IPS-20b (cell line): ENCODE data around the gene IGFBP7.

ENCODE experiments used
- H3K27ac ChIP-seq: one replicate; pipeline ENCODE4 v1.5.1; 2013; ENCODE audit warnings: low read length
- H3K27me3 ChIP-seq: 2 replicates; pipeline ENCODE4 v1.6.1; 2013; ENCODE audit warnings: mild to moderate bottlenecking, low read length, inconsistent platforms; ENCODE audit not compliant: insufficient read depth
- H3K36me3 ChIP-seq: 2 replicates; pipeline ENCODE4 v1.6.1; 2013; ENCODE audit warnings: low read depth, mild to moderate bottlenecking, inconsistent platforms, low read length, moderate library complexity; ENCODE audit not compliant: insufficient read depth
- H3K4me1 ChIP-seq: 2 replicates; pipeline ENCODE4 v1.6.1; 2013; ENCODE audit warnings: mild to moderate bottlenecking, control low read depth, inconsistent platforms, low read length, moderate library complexity; ENCODE audit not compliant: insufficient read depth
- H3K4me3 ChIP-seq: 2 replicates; pipeline ENCODE4 v1.5.1; 2013; ENCODE audit warnings: mild to moderate bottlenecking, low read length, inconsistent platforms
- H3K9ac ChIP-seq: 2 replicates; pipeline ENCODE4 v1.6.1; 2013; ENCODE audit warnings: low read depth, mild to moderate bottlenecking, inconsistent platforms, low read length, moderate library complexity
- H3K9me3 ChIP-seq: 2 replicates; pipeline ENCODE4 v1.6.1; 2013; ENCODE audit warnings: mild to moderate bottlenecking, low read depth, low read length, inconsistent platforms; ENCODE audit not compliant: insufficient read depth

IGFBP7 gene

DNA sequence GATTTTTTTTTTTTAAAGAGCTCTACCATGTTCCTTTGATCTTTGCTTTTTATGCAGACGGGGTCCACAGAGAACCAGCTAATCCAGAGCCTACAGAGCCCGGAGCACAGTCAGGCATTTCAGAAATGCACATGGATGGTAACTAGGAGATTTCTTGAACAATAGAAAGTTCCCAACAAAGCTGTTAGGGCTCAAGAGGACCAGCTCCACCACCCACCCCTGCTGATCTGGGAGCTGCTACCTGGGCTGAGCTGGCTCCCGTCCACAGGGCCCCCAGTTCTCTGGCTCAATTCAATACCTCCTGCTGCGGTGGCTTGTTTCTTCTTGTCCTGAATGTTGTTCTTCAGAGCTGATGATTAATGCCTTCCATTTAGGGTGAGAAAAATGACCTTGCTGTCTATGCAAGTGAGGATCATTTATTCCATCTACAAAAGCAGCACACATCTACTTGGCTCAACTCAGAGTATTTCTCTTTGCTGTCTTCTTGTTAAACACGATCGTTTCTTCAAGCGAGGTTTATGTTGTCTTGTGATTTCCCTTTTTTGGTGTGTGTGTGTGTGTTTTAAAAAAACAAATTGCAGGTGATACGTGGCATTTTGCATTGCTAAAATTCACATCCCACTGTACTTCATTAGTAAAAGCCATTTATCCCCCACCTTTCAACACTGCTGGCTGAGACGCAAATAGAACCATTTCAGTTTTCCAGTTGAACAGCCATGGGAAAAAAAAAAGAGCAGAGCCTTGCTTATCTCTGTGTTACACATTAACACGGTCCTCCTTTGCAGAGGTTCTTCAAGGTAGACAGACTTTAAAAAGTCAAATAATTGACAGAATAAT, 31.3 kb downstream of the IGFBP7 start:
- Histone ChIP-seq H3K27ac (no peak overlapping the region), H3K9me3 (no peaks in the 10 kb centered on the region), H3K9ac (no peak overlapping the region; the same call in 1 of the 2 replicates), H3K27me3 (no peaks in the 10 kb centered on the region), H3K4me3 (no peak overlapping the region), H3K4me1 (peaks cover 19% of the 10 kb centered on the region), H3K36me3 (no peaks in the 10 kb centered on the region)

DNA sequence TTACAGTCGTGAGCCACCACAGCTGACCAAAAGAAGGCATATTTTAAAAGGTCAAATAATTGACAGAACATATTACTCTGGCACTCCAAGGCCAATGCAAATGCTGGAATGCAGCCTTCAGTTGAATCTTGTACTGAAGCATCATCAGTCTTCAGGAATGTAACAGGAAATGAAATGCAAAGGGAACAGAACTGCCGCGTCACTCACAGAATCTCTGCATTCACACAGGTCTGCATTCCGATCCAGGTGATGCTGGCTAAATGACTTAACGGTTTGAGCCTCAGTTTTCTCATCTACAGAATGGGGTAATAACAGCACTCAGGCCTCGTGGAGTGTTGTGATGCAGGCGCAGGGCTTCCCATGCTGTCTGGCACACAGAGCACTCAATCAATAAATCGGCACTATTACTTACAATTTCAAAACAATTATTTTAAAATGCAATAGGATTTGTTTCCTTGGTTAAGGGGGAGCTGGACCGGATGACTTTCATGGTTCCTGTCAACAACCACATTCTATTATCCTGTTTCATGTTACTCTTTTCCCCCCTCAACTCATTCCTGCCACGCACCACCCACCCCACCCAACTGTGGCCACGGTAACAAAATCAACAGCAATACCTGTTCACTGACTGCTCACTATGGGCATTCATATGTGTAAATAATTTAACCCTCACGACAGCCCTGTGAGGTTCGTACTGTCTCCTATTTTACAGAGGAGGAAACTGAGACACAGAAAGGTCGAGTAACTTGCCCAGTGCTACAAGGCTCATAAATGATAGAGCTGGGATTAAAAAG, 32.4 kb downstream of the IGFBP7 start:
- peaks cover 19% of the 10 kb centered on the region for H3K4me1 ChIP-seq
- H3K27ac ChIP-seq = no peak overlapping the region
- no peak overlapping the region for H3K9ac ChIP-seq
- H3K27me3 ChIP-seq = no peaks in the 10 kb centered on the region
- H3K36me3 ChIP-seq = no peaks in the 10 kb centered on the region
- no peaks in the 10 kb centered on the region for H3K9me3 ChIP-seq
- no peak overlapping the region for H3K4me3 ChIP-seq

DNA sequence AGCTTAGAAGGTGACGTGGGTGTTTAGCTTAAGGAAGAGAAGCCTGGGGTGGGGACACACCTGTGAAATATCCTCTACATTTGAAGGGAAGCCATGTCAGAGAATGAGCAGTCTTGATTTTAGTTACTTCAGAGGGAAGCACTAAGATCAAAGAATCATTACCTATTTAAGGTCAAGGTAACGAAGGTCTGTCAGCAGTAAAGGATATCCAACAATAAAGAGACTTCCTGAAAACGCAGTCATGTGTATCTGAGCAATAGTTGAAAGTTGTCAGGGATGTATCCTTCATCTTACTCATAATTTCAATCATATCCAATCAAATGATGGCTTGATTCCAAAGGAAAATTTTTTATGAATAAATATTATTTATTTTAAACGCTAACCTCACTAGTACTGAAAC, 33.5 kb downstream of the IGFBP7 start:
- no peaks in the 10 kb centered on the region for H3K9me3 ChIP-seq
- H3K4me1 ChIP-seq = peaks cover 19% of the 10 kb centered on the region
- H3K27ac ChIP-seq = no peak overlapping the region
- no peak overlapping the region for H3K4me3 ChIP-seq
- no peaks in the 10 kb centered on the region for H3K27me3 ChIP-seq
- H3K36me3 ChIP-seq = no peaks in the 10 kb centered on the region
- no peak overlapping the region for H3K9ac ChIP-seq

DNA sequence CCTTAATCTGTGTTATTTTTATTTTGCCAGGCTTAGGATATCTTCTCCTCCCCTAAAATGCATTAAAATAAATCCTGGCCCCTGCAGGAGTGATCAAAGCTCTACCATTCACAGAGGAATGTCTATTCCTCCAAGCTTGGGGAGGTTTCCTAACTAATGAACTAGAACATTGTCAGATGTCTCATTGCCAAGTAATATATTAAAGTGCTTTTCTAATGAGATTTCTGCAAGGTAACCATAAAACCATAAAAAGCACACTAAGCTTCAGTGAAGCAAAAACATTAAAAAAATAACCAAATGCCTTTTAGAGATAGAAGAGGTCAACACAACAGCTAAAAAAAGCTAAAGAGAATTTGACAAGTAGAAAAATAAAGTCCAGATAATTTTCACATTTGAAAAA, 34.8 kb downstream of the IGFBP7 start:
- no peak overlapping the region for H3K9ac ChIP-seq
- peaks cover 19% of the 10 kb centered on the region for H3K4me1 ChIP-seq
- H3K36me3 ChIP-seq = no peaks in the 10 kb centered on the region
- H3K27ac ChIP-seq = no peak overlapping the region
- H3K27me3 ChIP-seq = no peaks in the 10 kb centered on the region
- H3K9me3 ChIP-seq = no peaks in the 10 kb centered on the region
- no peak overlapping the region for H3K4me3 ChIP-seq

DNA sequence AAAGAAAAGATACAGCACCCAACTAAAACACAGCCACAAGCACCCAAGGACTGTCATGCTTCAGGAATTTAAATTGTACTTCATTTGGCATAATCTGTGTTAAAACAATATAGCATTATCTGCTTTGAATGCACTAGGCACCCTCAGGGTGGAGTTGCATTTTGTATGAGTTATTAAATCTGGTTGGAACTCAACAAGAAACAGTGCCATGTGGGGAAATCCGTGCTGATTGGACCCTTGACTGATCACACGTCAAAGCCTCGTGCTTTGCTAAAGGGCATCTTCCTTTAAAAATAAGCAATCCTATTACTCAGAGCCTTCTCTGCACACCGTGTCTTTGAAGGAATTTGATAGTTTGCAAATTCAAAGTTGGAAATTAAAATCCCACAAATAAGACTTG, 35.4 kb downstream of the IGFBP7 start:
- no peaks in the 10 kb centered on the region for H3K27me3 ChIP-seq
- H3K9me3 ChIP-seq = no peaks in the 10 kb centered on the region
- no peak overlapping the region for H3K4me3 ChIP-seq
- no peaks in the 10 kb centered on the region for H3K36me3 ChIP-seq
- no peak overlapping the region for H3K9ac ChIP-seq
- peaks cover 18% of the 10 kb centered on the region for H3K4me1 ChIP-seq
- H3K27ac ChIP-seq = no peak overlapping the region

DNA sequence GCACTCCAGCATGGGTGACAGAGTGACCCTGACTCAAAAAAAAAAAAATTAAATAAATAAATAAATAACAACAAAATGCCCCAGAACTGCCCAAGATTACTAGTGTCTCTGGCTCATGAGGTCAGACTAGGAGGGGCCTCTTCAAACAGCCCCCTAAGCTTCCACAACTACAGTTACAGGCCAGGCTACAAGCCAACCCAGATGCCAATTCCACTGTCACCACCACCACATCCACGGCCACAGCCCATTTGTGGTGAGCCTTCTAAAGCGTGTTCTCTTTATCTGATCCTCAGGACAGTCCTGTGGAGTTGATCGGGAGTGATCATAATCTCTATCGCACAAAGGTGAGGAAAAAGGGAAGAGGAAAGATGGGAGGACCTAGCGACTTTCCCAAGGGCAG, 36.6 kb downstream of the IGFBP7 start:
- Histone ChIP-seq H3K9ac (no peak overlapping the region), H3K27me3 (no peaks in the 10 kb centered on the region), H3K36me3 (no peaks in the 10 kb centered on the region), H3K4me3 (no peak overlapping the region), H3K27ac (no peak overlapping the region), H3K9me3 (no peaks in the 10 kb centered on the region), H3K4me1 (peaks cover 8% of the 10 kb centered on the region; the same call in 1 of the 2 replicates)

DNA sequence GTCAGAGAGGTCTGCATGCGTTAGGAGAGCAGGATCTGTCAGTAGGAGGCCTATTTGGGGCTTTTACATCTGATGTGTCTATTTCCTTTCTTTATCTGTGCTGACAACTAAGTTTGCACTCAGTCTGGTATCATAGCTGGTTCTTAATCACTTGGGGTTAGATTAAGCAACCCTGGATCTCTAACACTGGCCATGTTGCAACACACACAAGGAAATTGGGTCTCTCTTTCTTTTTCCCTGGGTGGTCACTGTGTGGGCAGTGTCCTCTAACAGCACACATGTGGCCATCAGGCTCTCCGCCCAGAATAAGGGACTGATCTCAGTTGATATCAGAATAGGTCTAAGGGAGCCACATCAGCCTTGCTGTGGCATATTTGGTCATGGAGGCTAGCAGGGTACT, 38.9 kb downstream of the IGFBP7 start:
- H3K4me1 ChIP-seq = no peaks in the 10 kb centered on the region
- no peaks in the 10 kb centered on the region for H3K36me3 ChIP-seq
- no peak overlapping the region for H3K4me3 ChIP-seq
- H3K27me3 ChIP-seq = no peaks in the 10 kb centered on the region
- H3K9ac ChIP-seq = no peak overlapping the region
- no peak overlapping the region for H3K27ac ChIP-seq
- H3K9me3 ChIP-seq = no peaks in the 10 kb centered on the region

DNA sequence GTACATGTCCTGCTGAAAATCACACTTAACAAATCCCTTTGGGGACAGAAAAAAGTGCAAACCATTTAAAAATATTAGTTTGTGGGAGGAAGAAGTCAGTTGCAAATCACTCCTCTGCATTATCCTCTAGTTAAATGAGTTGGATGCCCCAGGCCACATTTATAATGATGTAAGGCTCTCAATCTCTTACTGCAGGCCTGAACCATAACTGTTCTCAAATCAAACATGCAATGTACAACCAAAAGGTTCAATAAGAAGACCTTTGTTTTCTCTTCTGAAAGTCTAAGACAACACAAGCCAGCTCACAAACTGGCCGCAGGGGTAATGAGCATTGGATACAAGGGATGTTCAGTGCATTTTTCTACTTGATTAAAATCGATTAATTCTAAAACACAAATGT, 39.7 kb downstream of the IGFBP7 start:
- Histone ChIP-seq H3K4me3 (no peak overlapping the region), H3K27me3 (no peaks in the 10 kb centered on the region), H3K27ac (no peak overlapping the region), H3K9ac (no peak overlapping the region), H3K9me3 (no peaks in the 10 kb centered on the region), H3K4me1 (no peaks in the 10 kb centered on the region; the same call in 1 of the 2 replicates), H3K36me3 (no peaks in the 10 kb centered on the region)

DNA sequence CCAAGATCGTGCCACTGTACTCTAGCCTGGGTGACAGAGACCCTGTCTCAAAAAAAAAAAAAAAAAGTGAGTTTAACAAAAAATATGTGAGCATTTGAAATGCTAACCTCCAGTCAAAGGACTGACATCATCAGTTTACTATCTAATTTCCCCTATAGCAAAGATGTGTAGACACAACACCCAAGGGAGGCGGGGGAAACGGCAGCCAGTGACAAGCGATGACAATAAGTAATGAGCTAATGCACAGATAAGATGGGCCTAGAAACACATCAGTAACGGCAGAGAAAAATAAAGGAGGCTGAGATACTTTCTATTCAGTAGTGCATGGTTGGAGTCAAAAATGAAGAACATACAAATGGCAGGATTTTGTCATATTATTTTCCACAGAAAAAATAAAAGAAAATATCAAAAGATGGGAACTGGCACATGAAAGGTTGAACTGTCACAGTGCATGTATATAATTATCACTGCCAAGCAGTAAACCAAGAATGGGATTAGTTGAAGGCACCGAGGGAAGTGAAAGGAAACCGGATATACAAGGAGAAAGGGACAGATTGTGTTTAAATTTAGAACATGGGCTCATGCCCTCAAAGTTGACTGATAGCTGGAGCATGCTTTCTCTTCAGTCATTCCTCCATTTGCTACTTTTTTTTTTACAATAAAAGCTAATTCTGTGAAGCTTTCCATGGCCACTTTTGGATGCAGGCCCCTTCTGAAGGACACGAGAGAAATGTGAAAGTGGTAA, 41.8 kb downstream of the IGFBP7 start:
- Histone ChIP-seq H3K27ac (no peak overlapping the region), H3K4me1 (no peaks in the 10 kb centered on the region; the same call in 1 of the 2 replicates)

DNA sequence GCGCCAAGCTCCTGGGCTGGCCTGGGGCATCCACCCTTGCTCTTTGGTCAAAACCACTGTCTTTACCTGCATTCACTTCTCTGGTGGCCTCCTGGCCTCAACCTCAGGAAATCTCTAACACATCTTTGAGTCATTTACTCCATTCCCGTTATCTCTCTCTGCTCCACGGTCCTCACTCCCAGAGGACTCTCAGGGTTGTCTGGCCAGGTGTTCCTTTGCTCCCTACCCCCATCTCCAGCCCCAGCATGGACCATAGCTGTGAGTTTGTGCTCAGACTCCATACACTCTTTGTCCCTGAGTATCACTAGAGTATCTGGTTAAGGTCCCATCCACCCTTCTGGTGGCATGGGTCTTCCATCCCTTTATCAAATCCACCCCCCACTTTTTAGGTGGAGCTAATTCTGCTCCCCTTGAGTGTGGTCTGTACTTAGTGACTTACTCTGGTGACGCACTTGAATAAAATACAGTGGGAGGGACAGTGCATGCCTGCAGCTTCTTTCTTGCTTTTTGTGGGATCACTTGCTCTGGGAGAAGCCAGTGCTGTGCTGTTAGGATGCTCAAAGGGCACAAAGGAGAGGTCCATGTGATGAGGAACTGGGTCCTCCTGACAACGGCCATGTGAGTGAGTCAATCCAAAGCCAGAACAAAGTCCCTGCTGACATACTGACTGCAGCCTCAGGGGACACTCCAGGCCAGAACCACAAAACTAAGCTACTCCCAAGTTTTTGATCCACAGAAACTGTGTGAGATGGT, 44.3 kb downstream of the IGFBP7 start:
- no peak overlapping the region for H3K4me3 ChIP-seq
- H3K4me1 ChIP-seq = no peaks in the 10 kb centered on the region; the same call in 1 of the 2 replicates
- H3K9me3 ChIP-seq = no peaks in the 10 kb centered on the region
- no peaks in the 10 kb centered on the region for H3K27me3 ChIP-seq
- H3K27ac ChIP-seq = no peak overlapping the region
- H3K36me3 ChIP-seq = no peaks in the 10 kb centered on the region
- H3K9ac ChIP-seq = no peak overlapping the region

More for the DNA sequence above, 41.8 kb downstream of the IGFBP7 start:
- no peaks in the 10 kb centered on the region for H3K9me3 ChIP-seq
- no peaks in the 10 kb centered on the region for H3K36me3 ChIP-seq
- no peak overlapping the region for H3K9ac ChIP-seq
- H3K27me3 ChIP-seq = no peaks in the 10 kb centered on the region
- no peak overlapping the region for H3K4me3 ChIP-seq
